ENCODE results near the gene LYPD6B.

Gene LYPD6B

DNA sequence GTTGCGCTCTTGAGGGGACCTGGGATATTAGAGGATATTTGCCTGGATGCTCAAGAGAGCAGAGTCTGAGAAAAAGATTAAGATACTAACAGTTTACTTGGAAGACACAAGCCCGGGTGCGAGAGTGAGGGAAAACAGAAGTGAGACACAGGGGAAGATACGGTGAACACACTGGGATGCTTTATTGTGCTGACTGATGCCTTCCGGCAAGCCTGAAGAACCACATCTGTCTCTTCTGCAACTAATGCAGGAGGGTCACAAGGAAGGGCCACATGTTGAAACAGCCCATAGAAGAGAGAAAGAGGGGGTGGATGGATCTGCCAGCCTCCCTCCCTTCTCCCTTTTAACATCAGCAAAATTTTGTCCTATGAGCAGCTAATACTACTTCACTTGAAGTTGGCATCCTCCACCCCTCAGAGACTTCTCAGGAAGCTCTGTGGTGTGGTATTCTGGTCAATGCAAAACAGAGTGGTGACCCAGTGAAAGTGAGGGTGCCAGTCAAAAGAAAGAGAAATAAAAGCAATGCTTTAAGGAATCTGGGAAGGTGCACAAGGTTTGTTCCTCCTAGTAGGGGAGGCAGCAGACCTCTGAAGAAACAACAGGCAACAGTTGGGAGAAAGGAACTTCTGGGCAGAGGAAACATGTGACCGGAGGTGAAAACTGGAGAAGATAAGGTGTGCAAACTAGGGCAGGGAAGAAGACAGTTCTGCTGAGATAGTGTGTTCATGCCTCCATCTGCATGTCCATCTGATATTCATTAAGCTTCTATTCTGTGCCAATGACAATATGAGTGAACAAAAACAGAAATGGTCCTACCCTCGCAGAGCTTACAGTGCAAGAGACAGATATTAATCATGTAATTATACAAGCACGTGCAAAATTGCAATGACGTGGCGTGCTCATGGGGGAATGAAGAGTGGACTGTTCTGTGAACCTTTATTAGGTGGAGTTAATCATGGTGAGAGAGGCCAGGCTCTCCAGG is 107.1 kb downstream of the LYPD6B start:
- no peak overlapping the region for H4K91ac ChIP-seq (ENCODE audit: low read depth, low read length, poor library complexity)
- no peak overlapping the region for H2AK5ac ChIP-seq (ENCODE audit: low read depth, low read length)
- no peaks in the 10 kb centered on the region for H3K4me1 ChIP-seq (ENCODE audit: control insufficient read depth in 2 of 2, insufficient read depth in 1 of 2, low read depth in 1 of 2, low read length in 2 of 2)
- H3K9me3 ChIP-seq (replicated peaks in 1 of 2; ENCODE audit: control insufficient read depth in 2 of 2, insufficient read depth in 1 of 2, low read depth in 1 of 2, low read length in 2 of 2): no peaks in the 10 kb centered on the region
- H2BK15ac ChIP-seq (ENCODE audit: low read length): no peak overlapping the region
- H3K18ac ChIP-seq (ENCODE audit: low read length): no peak overlapping the region
- H3K79me1 ChIP-seq (ENCODE audit: low read depth, low read length): no peaks in the 10 kb centered on the region
- no peak for DNase-seq (ENCODE audit: low spot score)
- no peak overlapping the region for H3K4me2 ChIP-seq (ENCODE audit: insufficient read depth, low read length, poor library complexity, severe bottlenecking)
- H2BK120ac ChIP-seq (ENCODE audit: low read depth, low read length): no peak overlapping the region
- H4K8ac ChIP-seq (ENCODE audit: low read depth, low read length): no peak overlapping the region
- H3K4me3 ChIP-seq (ENCODE audit: low read length in 2 of 2): no peak overlapping the region
- H3K36me3 ChIP-seq (replicated peaks in 1 of 2; ENCODE audit: control insufficient read depth in 2 of 2, insufficient read depth in 2 of 2, low read length in 2 of 2): no peaks in the 10 kb centered on the region
- H3K9ac ChIP-seq (ENCODE audit: low read depth, low read length, poor library complexity): no peak overlapping the region
- no peak overlapping the region for H3K14ac ChIP-seq (ENCODE audit: low read length)
- H3K23ac ChIP-seq (ENCODE audit: low read depth, low read length, poor library complexity): no peak overlapping the region
- no peak overlapping the region for H3K27ac ChIP-seq (replicated peaks; ENCODE audit: low read length)
- WGBS, 2 donors (ENCODE audit: extremely low coverage in 2 of 2, insufficient read length in 2 of 2, insufficient replicate concordance in 1 of 2): no CpG with 5 or more reads among the region's 10 CpGs
- no peak overlapping the region for H2AFZ ChIP-seq (ENCODE audit: low read length)
- no peak overlapping the region for H2BK12ac ChIP-seq (ENCODE audit: low read length)
- no peak overlapping the region for H2BK5ac ChIP-seq (ENCODE audit: low read length)
- no peak overlapping the region for H3K4ac ChIP-seq (ENCODE audit: low read length)
- H3K27me3 ChIP-seq (ENCODE audit: control insufficient read depth in 3 of 3, insufficient read depth in 3 of 3, low read depth in 1 of 3, low read length in 3 of 3): peaks cover 0 to 2% (median 0%) of the 10 kb centered on the region in 3 experiments

DNA sequence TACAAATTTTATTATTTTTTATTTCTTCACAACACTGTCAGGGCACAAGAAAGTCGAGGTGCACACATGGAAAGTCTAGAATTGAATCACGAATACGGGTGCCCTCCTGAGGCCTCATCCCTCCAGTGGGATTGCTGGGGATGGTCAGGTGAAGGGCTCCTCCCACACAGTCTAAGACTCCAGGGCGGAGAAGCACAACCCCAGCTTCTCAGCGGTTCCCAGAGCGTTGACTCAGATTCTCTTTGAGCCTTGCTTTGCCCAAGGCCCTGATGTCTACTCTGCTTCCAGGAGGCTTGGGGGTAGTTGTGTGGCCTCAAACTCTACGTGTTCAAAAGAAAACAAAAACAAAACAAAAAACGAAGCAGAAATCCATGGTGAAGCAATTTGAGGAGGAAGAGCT is 108.4 kb downstream of the LYPD6B start:
- peaks cover 0 to 6% (median 0%) of the 10 kb centered on the region in 3 experiments for H3K27me3 ChIP-seq (ENCODE audit: control insufficient read depth in 3 of 3, insufficient read depth in 3 of 3, low read depth in 1 of 3, low read length in 3 of 3)

DNA sequence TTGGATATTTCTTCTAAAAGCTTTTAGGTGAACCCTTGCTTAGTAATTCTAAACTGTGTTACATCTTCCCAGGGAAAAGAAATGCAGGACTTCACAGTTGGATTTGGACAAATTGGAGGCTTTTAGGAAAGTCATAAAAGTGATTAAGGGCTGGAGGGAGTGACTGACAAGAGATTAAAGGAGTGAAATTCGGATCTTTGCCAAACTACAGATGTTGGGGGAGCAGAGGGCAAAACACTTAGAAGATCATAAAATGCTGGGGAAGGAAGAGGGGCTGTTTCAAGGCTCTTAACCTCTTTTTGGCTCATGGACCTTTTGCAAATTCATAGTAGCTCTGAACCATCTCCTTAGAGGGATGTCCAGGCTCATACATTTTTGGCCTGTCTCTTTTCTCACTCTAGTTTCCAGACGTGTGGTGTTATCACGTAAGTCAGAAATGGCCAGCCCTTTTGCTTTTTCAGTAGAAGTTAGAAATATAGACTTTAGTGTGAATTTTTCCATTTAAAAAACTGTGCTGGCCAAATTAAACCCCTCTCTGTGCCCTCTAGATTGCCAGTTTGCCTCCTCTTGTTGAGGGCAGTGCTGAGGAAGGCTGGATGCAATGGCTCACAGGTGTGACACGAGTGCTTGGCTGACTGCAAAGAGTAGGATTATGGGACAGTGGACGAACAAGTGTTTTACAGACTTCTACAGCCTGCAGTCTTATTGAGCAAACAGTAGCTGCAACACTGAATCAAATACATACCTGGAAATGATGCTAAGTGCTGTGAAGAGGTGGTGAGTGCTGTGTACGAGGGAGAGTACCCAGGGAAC is 109.9 kb downstream of the LYPD6B start:
- Histone ChIP-seq H2BK5ac (ENCODE audit: low read length) (no peak overlapping the region), H3K27me3 (ENCODE audit: control insufficient read depth in 3 of 3, insufficient read depth in 3 of 3, low read depth in 1 of 3, low read length in 3 of 3) (peaks cover 0 to 6% (median 0%) of the 10 kb centered on the region in 3 experiments)

More for the DNA sequence above, 108.4 kb downstream of the LYPD6B start:
- DNase-seq (ENCODE audit: low spot score): no peak
- Histone ChIP-seq H3K27ac (replicated peaks; ENCODE audit: low read length) (no peak overlapping the region), H3K14ac (ENCODE audit: low read length) (no peak overlapping the region), H2BK12ac (ENCODE audit: low read length) (no peak overlapping the region), H4K91ac (ENCODE audit: low read depth, low read length, poor library complexity) (no peak overlapping the region), H3K4me3 (ENCODE audit: low read length in 2 of 2) (no peak overlapping the region), H3K9ac (ENCODE audit: low read depth, low read length, poor library complexity) (no peak overlapping the region), H3K4me2 (ENCODE audit: insufficient read depth, low read length, poor library complexity, severe bottlenecking) (no peak overlapping the region), H4K8ac (ENCODE audit: low read depth, low read length) (no peak overlapping the region), H3K18ac (ENCODE audit: low read length) (no peak overlapping the region), H2BK15ac (ENCODE audit: low read length) (no peak overlapping the region), H2AK5ac (ENCODE audit: low read depth, low read length) (no peak overlapping the region), H3K36me3 (replicated peaks in 1 of 2; ENCODE audit: control insufficient read depth in 2 of 2, insufficient read depth in 2 of 2, low read length in 2 of 2) (no peaks in the 10 kb centered on the region), H3K9me3 (replicated peaks in 1 of 2; ENCODE audit: control insufficient read depth in 2 of 2, insufficient read depth in 1 of 2, low read depth in 1 of 2, low read length in 2 of 2) (no peaks in the 10 kb centered on the region), H2AFZ (ENCODE audit: low read length) (no peak overlapping the region), H2BK120ac (ENCODE audit: low read depth, low read length) (no peak overlapping the region), H3K79me1 (ENCODE audit: low read depth, low read length) (no peaks in the 10 kb centered on the region), H3K23ac (ENCODE audit: low read depth, low read length, poor library complexity) (no peak overlapping the region), H3K4me1 (ENCODE audit: control insufficient read depth in 2 of 2, insufficient read depth in 1 of 2, low read depth in 1 of 2, low read length in 2 of 2) (no peaks in the 10 kb centered on the region), H2BK5ac (ENCODE audit: low read length) (no peak overlapping the region), H3K4ac (ENCODE audit: low read length) (no peak overlapping the region)
- WGBS, 2 donors (ENCODE audit: extremely low coverage in 2 of 2, insufficient read length in 2 of 2, insufficient replicate concordance in 1 of 2): no CpG with 5 or more reads among the region's 8 CpGs

DNA sequence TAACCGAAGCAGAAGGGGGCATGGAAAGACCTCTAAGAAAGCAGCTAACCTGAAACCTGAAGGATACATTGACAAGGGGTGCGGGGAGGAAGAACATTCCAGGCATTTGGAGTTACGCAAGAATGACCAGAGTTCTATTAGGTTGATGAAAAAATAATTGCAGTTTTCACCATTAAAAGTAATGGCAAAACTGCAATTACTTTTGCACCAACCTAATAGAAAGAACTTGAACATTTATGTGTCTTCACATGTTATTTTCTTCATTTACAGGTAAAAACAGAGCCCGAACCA is 110.5 kb downstream of the LYPD6B start:
- no CpG with 5 or more reads among the region's 4 CpGs for WGBS, 2 donors (ENCODE audit: extremely low coverage in 2 of 2, insufficient read length in 2 of 2, insufficient replicate concordance in 1 of 2)
- H3K4me3 ChIP-seq (ENCODE audit: low read length in 2 of 2): no peak overlapping the region
- no peak overlapping the region for H2AFZ ChIP-seq (ENCODE audit: low read length)
- no peak overlapping the region for H3K4me2 ChIP-seq (ENCODE audit: insufficient read depth, low read length, poor library complexity, severe bottlenecking)
- H3K36me3 ChIP-seq (replicated peaks in 1 of 2; ENCODE audit: control insufficient read depth in 2 of 2, insufficient read depth in 2 of 2, low read length in 2 of 2): no peaks in the 10 kb centered on the region
- peaks cover 0 to 6% (median 0%) of the 10 kb centered on the region in 3 experiments for H3K27me3 ChIP-seq (ENCODE audit: control insufficient read depth in 3 of 3, insufficient read depth in 3 of 3, low read depth in 1 of 3, low read length in 3 of 3)
- DNase-seq (ENCODE audit: low spot score): no peak
- no peak overlapping the region for H3K23ac ChIP-seq (ENCODE audit: low read depth, low read length, poor library complexity)
- no peak overlapping the region for H3K18ac ChIP-seq (ENCODE audit: low read length)
- H3K79me1 ChIP-seq (ENCODE audit: low read depth, low read length): no peaks in the 10 kb centered on the region
- H3K14ac ChIP-seq (ENCODE audit: low read length): no peak overlapping the region
- H3K4me1 ChIP-seq (ENCODE audit: control insufficient read depth in 2 of 2, insufficient read depth in 1 of 2, low read depth in 1 of 2, low read length in 2 of 2): no peaks in the 10 kb centered on the region
- no peak overlapping the region for H2AK5ac ChIP-seq (ENCODE audit: low read depth, low read length)
- H2BK12ac ChIP-seq (ENCODE audit: low read length): no peak overlapping the region
- H3K27ac ChIP-seq (replicated peaks; ENCODE audit: low read length): no peak overlapping the region
- H2BK120ac ChIP-seq (ENCODE audit: low read depth, low read length): no peak overlapping the region
- H3K9me3 ChIP-seq (replicated peaks in 1 of 2; ENCODE audit: control insufficient read depth in 2 of 2, insufficient read depth in 1 of 2, low read depth in 1 of 2, low read length in 2 of 2): no peaks in the 10 kb centered on the region
- no peak overlapping the region for H2BK15ac ChIP-seq (ENCODE audit: low read length)
- no peak overlapping the region for H3K4ac ChIP-seq (ENCODE audit: low read length)
- H3K9ac ChIP-seq (ENCODE audit: low read depth, low read length, poor library complexity): no peak overlapping the region
- no peak overlapping the region for H4K8ac ChIP-seq (ENCODE audit: low read depth, low read length)
- H2BK5ac ChIP-seq (ENCODE audit: low read length): no peak overlapping the region
- H4K91ac ChIP-seq (ENCODE audit: low read depth, low read length, poor library complexity): no peak overlapping the region

More for the DNA sequence above, 109.9 kb downstream of the LYPD6B start:
- no peak overlapping the region for H3K4me3 ChIP-seq (ENCODE audit: low read length in 2 of 2)
- no peak overlapping the region for H3K27ac ChIP-seq (replicated peaks; ENCODE audit: low read length)
- no peak overlapping the region for H3K9ac ChIP-seq (ENCODE audit: low read depth, low read length, poor library complexity)
- H2BK120ac ChIP-seq (ENCODE audit: low read depth, low read length): no peak overlapping the region
- H3K23ac ChIP-seq (ENCODE audit: low read depth, low read length, poor library complexity): no peak overlapping the region
- H2AFZ ChIP-seq (ENCODE audit: low read length): no peak overlapping the region
- H3K36me3 ChIP-seq (replicated peaks in 1 of 2; ENCODE audit: control insufficient read depth in 2 of 2, insufficient read depth in 2 of 2, low read length in 2 of 2): no peaks in the 10 kb centered on the region
- no peak overlapping the region for H4K8ac ChIP-seq (ENCODE audit: low read depth, low read length)
- H3K4me2 ChIP-seq (ENCODE audit: insufficient read depth, low read length, poor library complexity, severe bottlenecking): no peak overlapping the region
- H3K79me1 ChIP-seq (ENCODE audit: low read depth, low read length): no peaks in the 10 kb centered on the region
- H3K9me3 ChIP-seq (replicated peaks in 1 of 2; ENCODE audit: control insufficient read depth in 2 of 2, insufficient read depth in 1 of 2, low read depth in 1 of 2, low read length in 2 of 2): no peaks in the 10 kb centered on the region
- H3K4ac ChIP-seq (ENCODE audit: low read length): no peak overlapping the region
- H2BK12ac ChIP-seq (ENCODE audit: low read length): no peak overlapping the region
- H3K14ac ChIP-seq (ENCODE audit: low read length): no peak overlapping the region
- no peaks in the 10 kb centered on the region for H3K4me1 ChIP-seq (ENCODE audit: control insufficient read depth in 2 of 2, insufficient read depth in 1 of 2, low read depth in 1 of 2, low read length in 2 of 2)
- H2BK15ac ChIP-seq (ENCODE audit: low read length): no peak overlapping the region
- H2AK5ac ChIP-seq (ENCODE audit: low read depth, low read length): no peak overlapping the region
- no peak for DNase-seq (ENCODE audit: low spot score)
- H3K18ac ChIP-seq (ENCODE audit: low read length): no peak overlapping the region
- no CpG with 5 or more reads among the region's 6 CpGs for WGBS, 2 donors (ENCODE audit: extremely low coverage in 2 of 2, insufficient read length in 2 of 2, insufficient replicate concordance in 1 of 2)
- H4K91ac ChIP-seq (ENCODE audit: low read depth, low read length, poor library complexity): no peak overlapping the region
